Spleen (tissue), 11 donors: ENCODE results near the gene FAM13B. TPM values are rescaled to one million over a fixed set of nuclear protein-coding genes. Genes with fewer than 3 reads are reported as not detected.

ENCODE experiments used
- DNase-seq: peaks from one replicate; pipeline ENCODE4 v3.0.0-alpha.2; 2020
- H3K27ac ChIP-seq, 8 donors: fragments of 200-600 bp; sonication (generic) in 7 of 8; 1 replicate in 4 of 8; 2 replicates in 4 of 8; pipeline versions ENCODE4 v1.5.0 to v1.8.0; 2016 to 2021; ENCODE audit warnings: inconsistent platforms in 4 of 8, mild to moderate bottlenecking in 4 of 8, moderate library complexity in 1 of 8
- H3K27me3 ChIP-seq, 7 donors: fragments of 200-600 bp; sonication (generic) in 6 of 7; replicated peaks in 1 of 7; 1 replicate in 4 of 7; 2 replicates in 3 of 7; pipeline versions ENCODE4 v1.5.0 to v1.8.0; 2016 to 2021; ENCODE audit warnings: inconsistent platforms in 3 of 7, mild to moderate bottlenecking in 1 of 7
- H3K36me3 ChIP-seq, 6 donors: fragments of 200-600 bp; sonication (generic) in 5 of 6; 1 replicate in 4 of 6; 2 replicates in 2 of 6; pipeline versions ENCODE4 v1.5.0 to v1.8.0; 2016 to 2021; ENCODE audit warnings: inconsistent platforms in 2 of 6
- H3K4me1 ChIP-seq, 6 donors: fragments of 200-600 bp; sonication (generic) in 5 of 6; 1 replicate in 3 of 6; 2 replicates in 3 of 6; pipeline versions ENCODE4 v1.5.0 to v1.8.0; 2016 to 2021; ENCODE audit warnings: inconsistent platforms in 3 of 6
- H3K4me3 ChIP-seq, 8 donors: fragments of 200-600 bp; sonication (generic) in 7 of 8; 1 replicate in 4 of 8; 2 replicates in 4 of 8; pipeline versions ENCODE4 v1.5.0 to v1.8.0; 2016 to 2021; ENCODE audit warnings: inconsistent platforms in 4 of 8, mild to moderate bottlenecking in 4 of 8, moderate library complexity in 2 of 8
- H3K9me3 ChIP-seq, 8 donors: fragments of 200-600 bp; sonication (generic) in 7 of 8; 1 replicate in 4 of 8; 2 replicates in 4 of 8; pipeline versions ENCODE4 v1.5.0 to v1.8.0; 2016 to 2021; ENCODE audit warnings: inconsistent platforms in 4 of 8
- CTCF ChIP-seq, 11 experiments: fragments of 200-600 bp in 7 of 11; fragments of 450-650 bp in 4 of 11; sonication (generic) in 4 of 11; IDR thresholded peaks in 8 of 11; conservative IDR thresholded peaks in 3 of 11; 1 replicate in 7 of 11; 2 replicates in 4 of 11; pipeline versions ENCODE4 v1.4.0 to v1.8.0; 2016 to 2021; ENCODE audit warnings: antibody characterized with exemption in 11 of 11, inconsistent platforms in 4 of 11, mild to moderate bottlenecking in 1 of 11
- POLR2A ChIP-seq, 3 donors: fragments of 450-650 bp; IDR thresholded peaks; one replicate each; pipeline ENCODE4 v1.5.1; 2017; ENCODE audit warnings: antibody characterized with exemption in 3 of 3, mild to moderate bottlenecking in 1 of 3
- POLR2AphosphoS5 ChIP-seq, 3 donors: sonication (generic); formaldehyde crosslinking; IDR thresholded peaks; one replicate each; pipeline ENCODE4 v1.5.1; 2017; ENCODE audit warnings: antibody characterized with exemption in 3 of 3
- WGBS, 5 donors: extraction: QIAGEN DNeasy Blood & Tissue Kit in 3 of 5; methylation state at CpG; one replicate each; pipeline versions ENCODE4 v1.1.5 to v1.1.7; 2013 to 2018; 5-methylcytosine and 5-hydroxymethylcytosine counted together
- intact Hi-C: fragments of 100-400 bp; cut with DNase I; formaldehyde crosslinking; loops from one replicate; pipeline ENCODE4 v1.15.0; 2023; ENCODE audit warnings: low total_unique reads
- polyA plus RNA-seq, 3 donors: library from polyadenylated mRNA; stranded (reverse); fragments of 200-250 nt; gene quantifications; one replicate each; pipeline ENCODE4 v1.2.1, GENCODE V29; 2013
- total RNA-seq, 7 donors: library from RNA; depleted of rRNA in 3 of 7; stranded (reverse); fragments of >200 nt in 3 of 7; fragmentation: NEBNext Ultra II Directional in 4 of 7; extraction: Animal tissue kit (Norgen Biotek cat#: 25700) in 4 of 7; gene quantifications; one replicate each; pipeline versions ENCODE4 v1.1.0 to v1.2.1, GENCODE V29; 2016 to 2021
- donor health status: healthy with polysubstance abuse.
- donor health status: DM: no; HTN: no; CAD: no; lungs with moderate emphysema.
- donor health status: DM: no; HTN: no; CAD: no.
- donor health status: Bipolar disorder and iron deficiency.
- donor health status: healthy.
- donor health status: DM: no; HTN: no; CAD: no.
- donor health status: DM: yes; HTN: yes; CAD: no.

Gene FAM13B
- total and polyA plus RNA-seq, 10 donors, result 11.3 to 91.9 (median 66.4) TPM

GRCh38 chr5:137916923-137917322 lies 116.0 kb downstream of the FAM13B start:
- Histone ChIP-seq H3K4me1 (no peaks in the 10 kb centered on the region), H3K9me3 (peaks cover 3 to 32% (median 17%) of the 10 kb centered on the region in 8 donors), H3K36me3 (no peaks in the 10 kb centered on the region), H3K4me3 (no peak overlapping the region), H3K27ac (no peak overlapping the region), H3K27me3 (no peaks in the 10 kb centered on the region)
- no peak for DNase-seq
- no peak for TF ChIP-seq POLR2AphosphoS5 (IDR thresholded peaks at IDR 0.05)
- no peak for TF ChIP-seq CTCF (IDR thresholded peaks at IDR 0.05 in 8 of 11, conservative IDR thresholded peaks at IDR 0.05 in 3 of 11)
- TF ChIP-seq POLR2A (IDR thresholded peaks at IDR 0.05), result no peak
- intact Hi-C loops, result no loop called here
- 38 to 100% (median 95%) methylated on average over 1 of the region's 1 CpG for WGBS, 5 donors

GRCh38 chr5:137914758-137915157 lies 118.1 kb downstream of the FAM13B start:
- TF ChIP-seq POLR2AphosphoS5 (IDR thresholded peaks at IDR 0.05) (no peak), CTCF (IDR thresholded peaks at IDR 0.05 in 8 of 11, conservative IDR thresholded peaks at IDR 0.05 in 3 of 11) (no peak)
- Histone ChIP-seq H3K4me3 (no peak overlapping the region), H3K27me3 (no peaks in the 10 kb centered on the region), H3K4me1 (no peaks in the 10 kb centered on the region), H3K27ac (no peak overlapping the region), H3K36me3 (no peaks in the 10 kb centered on the region), H3K9me3 (peaks cover 3 to 32% (median 17%) of the 10 kb centered on the region in 8 donors)
- 88 to 96% (median 90%) methylated on average over 2 of the region's 2 CpGs for WGBS, 5 donors
- intact Hi-C loops, result no loop called here
- DNase-seq, result no peak

GRCh38 chr5:137902408-137903133 lies 130.3 kb downstream of the FAM13B start:
- Histone ChIP-seq H3K4me1 (peaks cover 0 to 30% (median 13%) of the 10 kb centered on the region in 6 donors), H3K36me3 (no peaks in the 10 kb centered on the region), H3K4me3 (no peak overlapping the region), H3K27me3 (no peaks in the 10 kb centered on the region), H3K9me3 (no peaks in the 10 kb centered on the region), H3K27ac (no peak overlapping the region)
- no peak for DNase-seq
- 97 to 100% (median 98%) methylated on average over 1 of the region's 1 CpG for WGBS, 5 donors
- TF ChIP-seq POLR2AphosphoS5 (IDR thresholded peaks at IDR 0.05) (no peak), CTCF (IDR thresholded peaks at IDR 0.05 in 8 of 11, conservative IDR thresholded peaks at IDR 0.05 in 3 of 11) (no peak), POLR2A (IDR thresholded peaks at IDR 0.05) (no peak)
- intact Hi-C loops, result no loop called here

GRCh38 chr5:137901011-137901817 lies 131.7 kb downstream of the FAM13B start:
- TF ChIP-seq POLR2AphosphoS5 (IDR thresholded peaks at IDR 0.05) (no peak), POLR2A (IDR thresholded peaks at IDR 0.05) (no peak)
- Histone ChIP-seq H3K4me1 (peaks cover 0 to 43% (median 13%) of the 10 kb centered on the region in 6 donors), H3K9me3 (no peaks in the 10 kb centered on the region), H3K27ac (peak overlapping the region in 2 of 8 donors; percentile 24 to 32), H3K36me3 (no peaks in the 10 kb centered on the region), H3K4me3 (no peak overlapping the region), H3K27me3 (no peaks in the 10 kb centered on the region)
- intact Hi-C loops, result no loop called here
- DNase-seq, result no peak
- 66 to 73% (median 70%) methylated on average over 5 of the region's 5 CpGs for WGBS, 5 donors
